UCSD-AML1 (cell line): ENCODE results near the gene FAM53A.
A peak's percentile ranks its signal among the peaks of the same experiment; 100 is the strongest.

ENCODE experiments used
- DNase-seq: peaks from one replicate; lab custom pipeline; 2025; ENCODE audit not compliant: unreplicated experiment; lab: John Stamatoyannopoulos, UW

FAM53A gene

GRCh38 chr4:1594871-1595788 is 89.0 kb downstream of the FAM53A start:
- no peak for DNase-seq

- DNase-seq: no peak
Measured at GRCh38 chr4:1593881-1594345, 90.2 kb downstream of the FAM53A start.

- DNase-seq: no peak
Measured at GRCh38 chr4:1593458-1593857, 90.7 kb downstream of the FAM53A start.

- DNase-seq: no peak
Measured at GRCh38 chr4:1592709-1593417, 91.2 kb downstream of the FAM53A start.

GRCh38 chr4:1592068-1592708 is 91.9 kb downstream of the FAM53A start:
- no peak for DNase-seq

- no peak for DNase-seq
Measured at GRCh38 chr4:1591107-1591506, 93.0 kb downstream of the FAM53A start.

- peak; percentile 29 for DNase-seq
Measured at GRCh38 chr4:1590244-1590643, 93.9 kb downstream of the FAM53A start.
